CMK (cell line): ENCODE results near the gene PCSK2.

ENCODE experiments used
- DNase-seq: peaks from one replicate; pipeline ENCODE4 v3.0.0-alpha.2; 2010; ENCODE audit warnings: low read depth

The PCSK2 gene

GRCh38 chr20:17505636-17506517 lies 279.0 kb downstream of the PCSK2 start:
- no peak for DNase-seq

GRCh38 chr20:17507032-17507431 lies 280.2 kb downstream of the PCSK2 start:
- DNase-seq, result no peak

- no peak for DNase-seq
Measured at GRCh38 chr20:17507531-17507930, 280.7 kb downstream of the PCSK2 start.

GRCh38 chr20:17508756-17509155 lies 281.9 kb downstream of the PCSK2 start:
- DNase-seq, result no peak

GRCh38 chr20:17510548-17510947 lies 283.7 kb downstream of the PCSK2 start:
- DNase-seq, result no peak

GRCh38 chr20:17511401-17511800 lies 284.6 kb downstream of the PCSK2 start:
- DNase-seq, result no peak

DNA sequence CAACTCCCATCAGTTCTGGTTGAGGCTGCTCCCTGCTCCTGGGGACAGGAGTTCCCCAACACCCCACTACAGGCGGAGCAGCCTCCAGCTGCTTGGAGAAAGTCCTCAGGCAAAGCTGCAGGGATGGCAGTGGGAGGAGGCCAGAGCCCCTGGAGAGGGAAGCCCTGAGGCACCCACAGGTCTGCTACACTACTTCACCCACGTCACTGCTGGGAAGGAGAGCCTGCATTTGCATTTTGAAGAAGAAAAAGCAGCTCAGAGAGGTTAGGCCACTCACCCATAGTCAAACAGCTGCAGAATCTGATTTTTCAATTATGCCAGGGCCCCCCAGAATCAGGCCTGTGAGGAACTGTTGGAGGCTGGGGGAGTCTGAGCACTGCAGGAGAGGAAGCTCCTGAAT lies 287.1 kb downstream of the PCSK2 start:
- no peak for DNase-seq

DNA sequence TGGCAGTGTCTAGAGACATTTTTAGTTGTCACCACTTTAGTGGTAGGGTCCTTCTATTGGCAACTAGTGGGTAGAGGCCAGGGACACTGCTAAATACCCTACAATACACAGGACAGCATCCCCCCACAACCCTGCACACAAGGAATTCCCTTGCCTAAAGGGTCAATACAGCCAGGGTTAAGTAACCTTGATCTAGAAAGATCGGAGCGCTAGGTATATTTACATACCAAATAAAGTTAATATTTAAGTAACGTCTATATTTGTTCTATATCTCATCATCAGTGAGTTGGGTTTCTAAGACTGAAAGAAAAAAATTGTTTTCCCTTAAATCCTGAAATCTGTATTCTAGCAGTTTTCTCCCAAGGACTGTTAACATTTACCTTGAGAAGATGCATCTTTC lies 288.2 kb downstream of the PCSK2 start:
- DNase-seq, result no peak

- DNase-seq, result no peak
Measured at GRCh38 chr20:17518339-17519052, 291.7 kb downstream of the PCSK2 start.

- DNase-seq, result no peak
Measured at GRCh38 chr20:17519606-17520285, 292.9 kb downstream of the PCSK2 start.

- DNase-seq, result no peak
Measured at GRCh38 chr20:17520583-17520982, 293.7 kb downstream of the PCSK2 start.

DNA sequence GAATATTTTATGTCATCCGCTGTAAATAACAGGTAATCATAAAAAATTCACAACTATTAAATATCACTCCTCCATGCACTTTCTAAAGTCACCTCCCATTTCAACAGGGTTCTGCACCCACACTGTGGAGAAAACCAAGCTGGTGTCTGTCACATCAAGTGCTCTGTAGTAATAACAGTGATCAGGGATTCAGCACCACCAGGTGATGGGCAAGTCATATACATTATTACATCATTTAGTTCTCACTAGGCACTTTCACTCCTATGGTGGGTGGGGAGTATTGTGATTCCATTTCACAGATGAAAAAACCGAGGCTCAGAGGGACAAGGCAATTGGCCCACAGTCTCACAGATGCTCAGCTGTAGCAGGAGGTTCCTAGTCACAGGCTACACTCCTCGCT lies 295.7 kb downstream of the PCSK2 start:
- no peak for DNase-seq

GRCh38 chr20:17523326-17523725 lies 296.5 kb downstream of the PCSK2 start:
- no peak for DNase-seq

DNA sequence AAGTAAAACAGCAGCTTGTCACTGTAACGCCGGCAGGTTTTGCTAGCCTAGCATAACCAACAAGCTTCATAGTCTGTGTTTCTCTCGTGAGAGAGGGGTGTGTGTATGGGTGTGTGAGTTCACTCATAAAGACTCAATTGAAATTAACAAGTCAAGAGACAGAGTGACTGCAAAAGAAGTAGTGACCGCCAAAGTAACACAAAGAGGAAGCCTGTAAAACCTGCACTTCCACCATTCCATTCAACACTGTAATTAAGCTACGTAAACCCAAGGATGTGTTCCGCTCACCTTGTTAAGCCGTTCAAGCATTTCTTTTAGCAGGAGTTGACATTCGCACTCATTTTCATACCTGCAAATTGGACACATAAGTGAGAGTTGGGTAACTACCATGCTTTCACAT lies 297.7 kb downstream of the PCSK2 start:
- DNase-seq, result no peak

GRCh38 chr20:17525132-17525531 lies 298.3 kb downstream of the PCSK2 start:
- no peak for DNase-seq

- DNase-seq, result no peak
Measured at GRCh38 chr20:17525650-17526049, 298.8 kb downstream of the PCSK2 start.

DNA sequence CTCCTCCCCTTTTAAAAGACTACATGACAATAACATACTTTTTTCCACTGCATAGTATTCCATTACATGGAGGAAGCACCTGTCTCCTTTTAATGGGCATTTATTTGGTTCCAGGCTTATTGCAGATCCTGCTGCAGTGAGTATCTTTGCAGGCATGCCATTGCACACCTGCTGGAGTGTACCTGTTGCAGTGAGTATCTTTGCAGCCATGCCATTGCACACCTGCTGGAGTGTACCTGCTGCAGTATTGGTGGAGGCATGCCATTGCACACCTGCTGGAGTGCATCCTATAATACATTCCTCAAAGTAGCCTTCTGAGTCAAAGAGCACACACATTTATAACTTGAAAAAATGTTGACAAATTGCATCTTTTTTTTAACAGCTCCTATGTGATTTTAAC lies 302.7 kb downstream of the PCSK2 start:
- DNase-seq, result no peak

DNA sequence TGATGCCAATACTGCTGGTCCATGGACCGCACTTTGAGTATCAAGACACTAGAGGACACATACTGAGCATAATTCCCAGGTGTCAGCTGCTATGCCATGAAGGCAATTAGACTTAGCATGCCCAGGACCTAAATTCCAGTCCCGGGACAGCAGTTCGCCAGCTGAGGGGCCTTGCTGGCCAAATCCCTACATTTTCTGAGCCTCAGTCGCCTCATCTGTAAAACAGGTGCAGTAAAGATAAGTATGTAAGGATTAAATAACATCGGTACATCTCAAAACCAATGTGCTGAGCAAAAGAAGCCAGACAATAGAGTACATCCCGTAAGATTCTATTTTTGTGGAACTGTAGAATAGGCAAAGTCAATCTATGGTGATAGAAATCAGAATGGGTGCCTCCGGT lies 303.3 kb downstream of the PCSK2 start:
- DNase-seq, result no peak

DNA sequence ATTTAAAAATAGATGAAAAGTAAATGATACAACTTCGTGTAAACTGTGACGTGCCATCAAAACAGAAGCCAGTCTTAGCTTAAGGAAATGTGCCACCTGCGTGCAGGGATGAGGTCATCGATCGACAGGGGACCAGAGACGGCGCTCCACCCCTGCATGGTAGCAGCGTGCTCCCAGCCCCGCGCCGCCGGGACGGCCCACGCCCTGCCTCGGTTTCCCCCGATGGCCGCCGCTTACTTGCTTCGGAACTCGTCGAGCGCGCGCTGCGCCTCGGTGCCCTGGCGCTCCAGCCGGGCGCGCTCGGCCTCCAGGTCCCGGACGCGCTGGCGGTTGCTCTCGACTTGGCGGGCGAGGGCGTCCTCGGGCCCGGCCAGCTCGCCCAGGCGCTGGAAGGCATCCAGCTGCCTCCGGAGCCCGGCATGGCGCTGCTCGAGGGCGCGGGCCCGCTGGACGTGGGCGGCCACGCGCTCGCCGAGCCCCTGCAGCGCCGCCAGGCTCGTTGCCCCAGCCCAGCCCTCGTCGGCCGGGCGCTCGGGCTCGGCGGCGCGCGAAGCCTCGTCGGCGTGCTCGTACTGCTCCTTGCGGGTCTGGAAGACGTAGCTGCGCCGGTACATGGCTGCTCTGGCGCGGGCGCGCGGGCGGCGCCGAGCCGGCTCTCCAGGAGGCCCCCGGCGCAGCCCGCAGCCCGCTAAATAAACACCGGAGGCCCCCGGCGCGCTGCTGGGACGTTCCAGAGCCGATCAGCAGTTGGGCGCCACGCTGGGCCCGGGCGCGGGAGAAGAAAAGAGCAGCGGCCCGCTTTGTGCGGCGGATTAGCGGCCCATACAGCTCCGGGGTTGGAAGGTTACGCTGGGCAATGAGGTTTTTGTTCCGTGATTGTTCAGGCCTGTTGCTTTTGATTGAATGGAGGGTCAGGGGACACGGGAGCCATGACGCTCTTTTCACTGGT lies 304.1 kb downstream of the PCSK2 start, which contains the start of gene BFSP1:
TSS of gene BFSP1 (minus strand) at position 664 of the 949 bp plus-strand sequence. CDS start at position 614, 50 bp downstream.
- DNase-seq, result no peak

DNA sequence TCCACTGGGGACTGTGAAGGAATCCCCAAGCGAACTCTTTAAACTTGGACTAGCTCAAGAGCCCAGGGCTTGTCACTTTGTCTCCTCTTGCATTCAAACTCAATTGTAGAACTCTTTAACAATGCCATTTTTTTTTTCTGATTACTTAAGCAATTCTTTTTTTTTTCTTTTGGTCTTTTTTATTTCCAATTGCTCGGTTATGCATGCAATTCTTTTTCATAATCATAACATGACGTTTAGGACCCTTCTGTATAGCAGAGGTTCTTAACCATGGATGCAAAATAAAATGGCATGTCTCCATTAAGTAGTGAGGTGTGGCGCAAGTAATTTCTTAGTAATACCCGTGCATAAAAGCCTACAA lies 304.8 kb downstream of the PCSK2 start:
- DNase-seq, result no peak

- peak; percentile 52 for DNase-seq
Measured at GRCh38 chr20:17533396-17533795, 306.6 kb downstream of the PCSK2 start.

DNA sequence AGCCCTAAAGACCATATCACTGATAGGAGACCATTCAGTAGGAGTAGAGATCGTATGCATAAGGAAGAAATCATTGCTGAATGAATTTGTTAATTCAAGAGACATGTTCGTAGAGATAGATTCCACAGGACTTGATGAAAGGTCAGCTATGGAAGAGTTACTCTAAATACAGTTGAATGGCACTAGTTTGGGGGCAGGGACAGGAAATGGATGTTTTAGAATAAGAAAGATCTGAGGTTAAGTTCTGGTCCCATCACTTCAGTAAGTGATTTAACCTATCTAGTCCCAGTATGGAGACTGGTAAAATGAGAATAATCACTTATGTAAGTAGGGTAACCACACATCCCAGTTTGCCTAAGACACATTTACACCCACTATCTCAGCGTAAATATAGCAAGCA lies 307.2 kb downstream of the PCSK2 start:
- no peak for DNase-seq
